Hematopoietic multipotent progenitor cell (in vitro differentiated cells): Measurements from ENCODE around the gene PPP4C. TPM values are rescaled to one million over a fixed set of nuclear protein-coding genes. Genes with fewer than 3 reads are reported as not detected.
"Not testable (repeated sequence)": the region's sequence is repeated elsewhere in the genome, so short reads cannot be mapped to it uniquely, and the experiment has no call there.

Experiments
- DNase-seq, 3 donors: peaks; one replicate each; pipeline ENCODE4 v3.0.0-alpha.2; 2011 to 2015; ENCODE audit warnings: low read depth in 2 of 3, low spot score in 2 of 3
- total RNA-seq: library from RNA; depleted of rRNA; stranded (reverse); fragments of >200 nt; gene quantifications from one replicate; pipeline ENCODE4 v1.2.3, GENCODE V29; 2012

PPP4C gene
- total RNA-seq, 1 donor = 215 TPM

GRCh38 chr16:30120340-30121105, 44.7 kb downstream of the PPP4C start:
- no peak for DNase-seq

GRCh38 chr16:30121741-30122571, 46.2 kb downstream of the PPP4C start:
- DNase-seq = no peak

GRCh38 chr16:30122604-30123160, 46.9 kb downstream of the PPP4C start:
- peak in 2 of 3 donors; percentile 21 to 26 for DNase-seq

GRCh38 chr16:30124985-30125379, 49.2 kb downstream of the PPP4C start:
- no peak for DNase-seq

GRCh38 chr16:30125690-30126089, 49.9 kb downstream of the PPP4C start:
- not testable (repeated sequence) for DNase-seq

GRCh38 chr16:30127993-30128392, 52.2 kb downstream of the PPP4C start:
- no peak for DNase-seq

GRCh38 chr16:30131869-30132475, 56.2 kb downstream of the PPP4C start:
- DNase-seq = no peak

- DNase-seq = no peak
Measured at GRCh38 chr16:30132591-30132990, 56.8 kb downstream of the PPP4C start.

Other genes starting within 250 kb of the PPP4C start
- 106 TPM for gene CDIPT, start 212.8 kb upstream of the PPP4C start, total RNA-seq
- 1.3 TPM for gene SEZ6L2, start 176.4 kb upstream of the PPP4C start, total RNA-seq
- 0.27 TPM for gene ASPHD1, start 175.5 kb upstream of the PPP4C start, total RNA-seq
- 11.3 TPM for gene KCTD13, start 149.8 kb upstream of the PPP4C start, total RNA-seq
- gene TMEM219, start 113.9 kb upstream of the PPP4C start, total RNA-seq = 64.6 TPM
- gene TAOK2, start 102.1 kb upstream of the PPP4C start, total RNA-seq = 29.1 TPM
- gene HIRIP3, start 80.4 kb upstream of the PPP4C start, total RNA-seq = 9.4 TPM
- gene INO80E, start 79.8 kb upstream of the PPP4C start, total RNA-seq = 21.8 TPM
- 1.1 TPM for gene DOC2A, start 65.0 kb upstream of the PPP4C start, total RNA-seq
- not detected for gene C16orf92, start 52.8 kb upstream of the PPP4C start, total RNA-seq
- gene TLCD3B, start 44.7 kb upstream of the PPP4C start, total RNA-seq = 0.54 TPM
- 666 TPM for gene ALDOA, start 10.2 kb upstream of the PPP4C start, total RNA-seq
- 2.2 TPM for gene TBX6, start 15.9 kb downstream of the PPP4C start, total RNA-seq
- 63.6 TPM for gene YPEL3, start 20.2 kb downstream of the PPP4C start, total RNA-seq
- 1.1 TPM for gene GDPD3, start 37.5 kb downstream of the PPP4C start, total RNA-seq
- 46.9 TPM for gene MAPK3, start 47.2 kb downstream of the PPP4C start, total RNA-seq
- 246 TPM for gene CORO1A, start 107.6 kb downstream of the PPP4C start, total RNA-seq
- 49.8 TPM for gene BOLA2B, start 117.7 kb downstream of the PPP4C start, total RNA-seq
- 59.2 TPM for gene SLX1A, start 117.9 kb downstream of the PPP4C start, total RNA-seq
- gene SULT1A3, start 123.3 kb downstream of the PPP4C start, total RNA-seq = 12.1 TPM
- gene NPIPB13, start 172.5 kb downstream of the PPP4C start, total RNA-seq = 1.9 TPM